Ishikawa (cell line): ENCODE results near the gene PLCL2.

Source experiments
- CEBPB ChIP-seq: IDR thresholded peaks from 2 replicates; pipeline ENCODE4 v1.6.1; 2012
- CREB1 ChIP-seq: IDR thresholded peaks from 2 replicates; pipeline ENCODE4 v1.6.1; 2012; ENCODE audit warnings: low read depth
- EGR1 ChIP-seq: IDR thresholded peaks from 2 replicates; pipeline ENCODE4 v1.6.1; 2012
- EP300 ChIP-seq: IDR thresholded peaks from 2 replicates; pipeline ENCODE4 v1.6.1; 2012; ENCODE audit warnings: borderline replicate concordance
- FOXM1 ChIP-seq: IDR thresholded peaks from 2 replicates; pipeline ENCODE4 v1.6.1; 2012; ENCODE audit warnings: low read depth, borderline replicate concordance
- MAX ChIP-seq: IDR thresholded peaks from 2 replicates; pipeline ENCODE4 v1.6.1; 2012
- NFIC ChIP-seq: IDR thresholded peaks from 2 replicates; pipeline ENCODE4 v1.6.1; 2012
- RAD21 ChIP-seq: IDR thresholded peaks from 2 replicates; pipeline ENCODE4 v1.6.1; 2012; ENCODE audit warnings: low read depth
- REST ChIP-seq: IDR thresholded peaks from 2 replicates; pipeline ENCODE4 v1.6.1; 2012; ENCODE audit warnings: low read depth, mild to moderate bottlenecking
- TAF1 ChIP-seq: IDR thresholded peaks from 2 replicates; pipeline ENCODE4 v1.6.1; 2012; ENCODE audit warnings: low read depth, mild to moderate bottlenecking
- TCF12 ChIP-seq: IDR thresholded peaks from 2 replicates; pipeline ENCODE4 v1.6.1; 2012; ENCODE audit warnings: low read depth
- TEAD4 ChIP-seq: IDR thresholded peaks from 2 replicates; pipeline ENCODE4 v1.6.1; 2012
- YY1 ChIP-seq: IDR thresholded peaks from 2 replicates; pipeline ENCODE4 v1.6.1; 2012; ENCODE audit warnings: low read depth
- ZBTB7A ChIP-seq: IDR thresholded peaks from 2 replicates; pipeline ENCODE4 v1.6.1; 2012; ENCODE audit warnings: low read depth
- TF ChIP-seq, protein P1 (sequence below): IDR thresholded peaks from 2 replicates; pipeline ENCODE4 v1.6.1; 2012

The PLCL2 gene

GRCh38 chr3:16896094-16896627, 11.4 kb downstream of the PLCL2 start:
- TF ChIP-seq CREB1 (no peak), TAF1 (no peak), TCF12 (no peak), REST (no peak), FOXM1 (no peak), CEBPB (no peak), MAX (no peak), EP300 (no peak), NFIC (no peak), EGR1 (no peak), YY1 (no peak), RAD21 (no peak), ZBTB7A (no peak), TEAD4 (no peak)
- TF ChIP-seq, protein P1, sequence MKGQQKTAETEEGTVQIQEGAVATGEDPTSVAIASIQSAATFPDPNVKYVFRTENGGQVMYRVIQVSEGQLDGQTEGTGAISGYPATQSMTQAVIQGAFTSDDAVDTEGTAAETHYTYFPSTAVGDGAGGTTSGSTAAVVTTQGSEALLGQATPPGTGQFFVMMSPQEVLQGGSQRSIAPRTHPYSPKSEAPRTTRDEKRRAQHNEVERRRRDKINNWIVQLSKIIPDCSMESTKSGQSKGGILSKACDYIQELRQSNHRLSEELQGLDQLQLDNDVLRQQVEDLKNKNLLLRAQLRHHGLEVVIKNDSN = no peak

DNA sequence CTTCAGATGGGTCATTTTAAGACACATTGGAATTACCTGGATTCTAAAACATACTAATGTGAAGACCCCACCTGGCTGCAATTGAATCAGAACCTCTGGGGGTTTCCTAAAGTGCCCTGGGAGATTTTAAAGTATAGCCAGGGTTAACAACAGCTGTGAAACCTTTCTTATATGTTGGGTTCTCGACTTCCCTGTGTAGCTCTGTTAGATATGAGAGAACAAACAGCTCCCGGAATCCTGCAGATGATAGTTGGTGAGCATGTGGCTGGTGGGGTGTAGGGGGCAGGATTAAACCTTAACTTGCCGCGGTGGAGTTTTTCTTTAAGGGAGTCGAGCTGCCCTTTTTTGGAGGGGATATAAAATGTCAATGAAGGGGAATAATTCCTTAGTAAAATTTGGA, 12.1 kb downstream of the PLCL2 start:
- TF ChIP-seq YY1 (no peak), EGR1 (no peak), EP300 (no peak), TEAD4 (no peak), CEBPB (no peak), ZBTB7A (no peak), TCF12 (no peak), RAD21 (no peak), CREB1 (no peak), FOXM1 (no peak)

GRCh38 chr3:16897254-16897926, 12.6 kb downstream of the PLCL2 start:
- TF ChIP-seq RAD21 (no peak), EGR1 (no peak), NFIC (no peak), YY1 (no peak), FOXM1 (no peak), TAF1 (no peak), TEAD4 (no peak), TCF12 (no peak), CEBPB (no peak)
- TF ChIP-seq, protein P1 = no peak

DNA sequence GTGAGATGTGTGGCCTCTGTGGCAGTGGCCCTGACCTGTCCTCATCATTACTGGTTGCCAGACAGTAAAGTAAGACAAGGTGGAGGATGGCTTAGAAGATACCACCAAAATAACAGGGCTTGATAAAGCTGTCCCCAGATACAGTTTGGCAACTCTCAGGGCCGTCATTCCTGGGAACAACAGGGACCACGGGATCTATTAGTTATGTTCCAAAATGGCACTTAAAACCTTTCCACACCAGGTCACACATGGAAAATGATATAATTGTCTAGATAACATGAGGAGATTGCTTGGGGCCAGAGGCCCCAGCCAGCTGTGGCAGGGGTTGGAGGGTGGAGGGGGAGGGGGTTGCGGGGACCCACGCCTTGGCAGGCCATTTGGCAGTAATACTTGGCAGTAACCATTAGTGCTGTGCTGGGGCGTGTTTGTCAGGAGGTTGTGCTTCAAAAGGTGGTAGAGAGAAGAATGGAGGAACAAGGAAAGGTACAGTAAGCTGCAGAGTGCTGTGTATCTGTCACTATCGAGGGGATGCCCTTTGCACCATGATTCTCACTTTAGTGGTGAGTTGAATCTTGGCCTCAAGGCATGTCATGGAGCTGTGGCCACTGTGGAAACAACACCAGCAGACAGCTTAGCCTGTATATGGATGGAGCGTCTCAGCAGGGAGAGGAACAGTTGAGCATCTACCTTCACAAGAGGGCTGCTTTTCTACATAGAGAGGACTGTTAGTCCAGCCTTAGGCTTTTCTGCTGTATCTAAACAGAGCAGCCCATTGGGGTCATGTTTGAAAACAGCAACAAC, 14.0 kb downstream of the PLCL2 start:
- TF ChIP-seq CREB1 (no peak), ZBTB7A (no peak), EGR1 (no peak), NFIC (no peak), FOXM1 (no peak), MAX (no peak), TAF1 (no peak), TCF12 (no peak), EP300 (no peak), YY1 (no peak), REST (no peak)
- TF ChIP-seq, protein P1 = no peak

DNA sequence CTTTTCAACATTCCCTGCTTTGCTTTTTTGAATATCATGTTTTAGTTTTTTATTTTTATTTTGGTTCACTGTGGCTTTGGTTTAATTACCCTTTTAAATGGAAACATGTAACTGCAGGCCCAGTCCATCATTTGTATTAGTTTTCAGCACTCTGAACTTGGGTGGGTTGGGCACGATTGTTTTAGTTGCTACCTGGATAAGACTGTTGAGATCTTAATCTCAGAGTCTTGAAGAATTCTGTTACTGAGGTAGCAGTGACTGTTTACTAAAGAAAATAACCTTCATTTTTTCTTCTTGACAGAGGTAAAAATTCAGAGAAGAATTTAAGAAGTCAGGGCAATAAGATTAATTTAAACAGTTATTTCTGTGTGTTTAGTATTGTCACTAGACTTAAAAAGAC, 15.2 kb downstream of the PLCL2 start:
- TF ChIP-seq REST = no peak
- TF ChIP-seq TCF12 = no peak
- TF ChIP-seq TEAD4 = no peak
- no peak for TF ChIP-seq EGR1
